AG04450 (cell line): ENCODE measurements around the gene ABCF2. TPM values are rescaled to one million over a fixed set of nuclear protein-coding genes. Genes with fewer than 3 reads are reported as not detected.

Experiments
- CTCF ChIA-PET: fragments of 300-600, 350-600 bp; formaldehyde crosslinking; extraction: SDS; loops from one replicate; lab custom pipeline; 2022; ENCODE audit warnings: antibody characterized with exemption, inconsistent platforms; lab: Charles Lee
- POLR2A ChIA-PET: fragments of 350-600 bp; formaldehyde crosslinking; extraction: SDS; loops from one replicate; lab custom pipeline; 2021; ENCODE audit warnings: antibody characterized with exemption, inconsistent platforms; lab: Yijun Ruan, JAX
- DNase-seq: peaks from one replicate; pipeline ENCODE4 v3.0.0-alpha.2; 2011; ENCODE audit warnings: low read depth, low spot score
- H3K27ac ChIP-seq: one replicate; pipeline ENCODE4 v1.5.1; 2012; ENCODE audit warnings: low read depth, low read length, control low read depth
- H3K27me3 ChIP-seq: one replicate; pipeline ENCODE4 v1.6.0; 2012; ENCODE audit warnings: low read length; ENCODE audit not compliant: control insufficient read depth, insufficient read depth
- H3K4me3 ChIP-seq: 2 replicates; pipeline ENCODE4 v1.5.1; 2011; ENCODE audit warnings: mild to moderate bottlenecking, low read depth, low read length, control low read depth
- H3K9me3 ChIP-seq: 2 replicates; pipeline ENCODE4 v1.5.1; 2012; ENCODE audit warnings: low read length; ENCODE audit not compliant: control insufficient read depth, insufficient read depth
- CTCF ChIP-seq: IDR thresholded peaks from 2 replicates; pipeline ENCODE4 v1.5.1; 2011; ENCODE audit warnings: low read depth, low read length, control low read depth, inconsistent platforms
- polyA plus RNA-seq: library from polyadenylated mRNA; depleted of rRNA; stranded (reverse); fragments of >200 nt; gene quantifications from 2 replicates; pipeline ENCODE4 v1.2.3, GENCODE V29; 2011

Gene ABCF2
- polyA plus RNA-seq, 1 experiment: 31.0 TPM

- DNase-seq: no peak
- ChIA-PET POLR2A (no interaction called here), CTCF (interaction anchor here (0.6 kb wide), 1 partner anchor 135 kb away, joined by 7 read pairs; no protein-coding TSS in a partner anchor)
- no peak for TF ChIP-seq CTCF
- no peak overlapping the region for H3K4me3 ChIP-seq
- peaks cover 21% of the 10 kb centered on the region for H3K9me3 ChIP-seq
- H3K27me3 ChIP-seq: peaks cover 54% of the 10 kb centered on the region
- H3K27ac ChIP-seq: no peak overlapping the region
Measured at GRCh38 chr7:151174246-151175046, 52.6 kb downstream of the ABCF2 start.

- ChIA-PET POLR2A (no interaction called here), CTCF (no interaction called here)
- no peak overlapping the region for H3K4me3 ChIP-seq
- TF ChIP-seq CTCF: no peak
- H3K27me3 ChIP-seq: peaks cover 54% of the 10 kb centered on the region
- no peak overlapping the region for H3K27ac ChIP-seq
- DNase-seq: no peak
- peaks cover 21% of the 10 kb centered on the region for H3K9me3 ChIP-seq
Measured at GRCh38 chr7:151173386-151174245, 53.4 kb downstream of the ABCF2 start.

GRCh38 chr7:151172273-151173141 lies 54.5 kb downstream of the ABCF2 start:
- Histone ChIP-seq H3K9me3 (peaks cover 21% of the 10 kb centered on the region), H3K27me3 (peaks cover 54% of the 10 kb centered on the region), H3K27ac (no peak overlapping the region), H3K4me3 (no peak overlapping the region)
- ChIA-PET POLR2A (no interaction called here), CTCF (interaction anchor here (0.6 to 1.3 kb wide), 20 partner anchors 9 to 274 kb away, joined by 3 to 21 read pairs (median 4); no protein-coding TSS in a partner anchor)
- DNase-seq: peak; percentile 13
- peak; percentile 100 for TF ChIP-seq CTCF

- CTCF ChIA-PET: interaction anchor here (1.0 to 1.2 kb wide), 4 partner anchors 15 to 31 kb away, joined by 3 to 4 read pairs (median 3); no protein-coding TSS in a partner anchor
- H3K27ac ChIP-seq: no peak overlapping the region
- peaks cover 11% of the 10 kb centered on the region for H3K9me3 ChIP-seq
- peaks cover 61% of the 10 kb centered on the region for H3K27me3 ChIP-seq
- no peak for DNase-seq
- POLR2A ChIA-PET: no interaction called here
- no peak overlapping the region for H3K4me3 ChIP-seq
- TF ChIP-seq CTCF: no peak
Measured at GRCh38 chr7:151168787-151169162, 58.2 kb downstream of the ABCF2 start.
